ENCODE measurements around the gene DUSP10.

The DUSP10 gene

DNA sequence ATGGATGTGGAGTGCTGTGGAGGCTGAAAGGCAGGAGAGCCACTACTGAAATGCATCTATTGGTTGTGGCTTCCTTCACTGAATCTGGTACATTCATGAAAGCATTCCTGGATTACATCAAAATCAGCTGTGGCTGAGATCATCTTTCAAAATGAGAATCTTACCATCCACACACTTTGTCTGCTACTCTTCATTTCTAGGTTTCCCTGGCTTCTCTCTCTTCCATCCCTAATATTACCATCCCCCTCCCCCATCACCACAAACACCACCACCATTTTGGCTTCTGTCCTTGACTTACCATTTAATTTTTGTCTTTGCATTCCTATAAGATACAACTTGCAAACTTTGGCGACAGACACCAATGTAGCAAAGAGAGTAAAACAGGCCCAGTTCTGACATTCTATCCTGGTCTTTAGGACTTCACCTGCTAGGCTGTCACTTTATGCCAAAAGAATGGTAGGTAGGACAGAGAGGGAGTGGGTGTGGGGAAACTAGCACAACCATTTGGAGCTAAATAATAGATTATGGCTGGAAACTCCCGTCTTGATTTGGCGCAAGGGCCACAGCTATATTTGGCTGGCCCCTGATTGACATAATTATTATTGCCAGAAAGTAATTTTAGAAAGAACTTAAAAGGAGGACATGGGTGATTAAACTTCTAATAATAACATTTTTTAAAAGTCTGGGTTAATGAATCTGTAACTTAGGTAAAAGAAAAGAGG is 15.1 kb upstream of the DUSP10 start:
- TF ChIP-seq, protein P1, sequence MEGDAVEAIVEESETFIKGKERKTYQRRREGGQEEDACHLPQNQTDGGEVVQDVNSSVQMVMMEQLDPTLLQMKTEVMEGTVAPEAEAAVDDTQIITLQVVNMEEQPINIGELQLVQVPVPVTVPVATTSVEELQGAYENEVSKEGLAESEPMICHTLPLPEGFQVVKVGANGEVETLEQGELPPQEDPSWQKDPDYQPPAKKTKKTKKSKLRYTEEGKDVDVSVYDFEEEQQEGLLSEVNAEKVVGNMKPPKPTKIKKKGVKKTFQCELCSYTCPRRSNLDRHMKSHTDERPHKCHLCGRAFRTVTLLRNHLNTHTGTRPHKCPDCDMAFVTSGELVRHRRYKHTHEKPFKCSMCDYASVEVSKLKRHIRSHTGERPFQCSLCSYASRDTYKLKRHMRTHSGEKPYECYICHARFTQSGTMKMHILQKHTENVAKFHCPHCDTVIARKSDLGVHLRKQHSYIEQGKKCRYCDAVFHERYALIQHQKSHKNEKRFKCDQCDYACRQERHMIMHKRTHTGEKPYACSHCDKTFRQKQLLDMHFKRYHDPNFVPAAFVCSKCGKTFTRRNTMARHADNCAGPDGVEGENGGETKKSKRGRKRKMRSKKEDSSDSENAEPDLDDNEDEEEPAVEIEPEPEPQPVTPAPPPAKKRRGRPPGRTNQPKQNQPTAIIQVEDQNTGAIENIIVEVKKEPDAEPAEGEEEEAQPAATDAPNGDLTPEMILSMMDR (conservative IDR thresholded peaks at IDR 0.05; ENCODE audit: low read length) = no peak
- DNase-seq (ENCODE audit: low read depth) = no peak

DNA sequence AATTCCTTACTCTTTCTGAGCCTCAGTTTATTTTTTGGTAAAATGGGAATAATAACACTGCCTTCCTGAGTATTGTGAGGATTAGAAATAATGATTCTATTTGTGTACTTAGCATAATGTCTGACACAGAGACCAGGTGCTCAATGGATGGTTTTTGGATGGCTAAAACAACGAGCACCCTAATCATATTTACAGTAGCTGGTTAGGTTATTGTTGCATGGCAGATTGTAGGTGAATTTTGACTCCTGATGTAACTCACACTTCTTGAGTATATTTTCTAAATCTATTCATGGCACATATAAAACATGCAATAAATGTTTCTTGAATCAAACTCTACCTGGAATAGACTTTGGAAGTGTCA is 11.9 kb upstream of the DUSP10 start:
- TF ChIP-seq, protein P1 (conservative IDR thresholded peaks at IDR 0.05; ENCODE audit: low read length) = no peak
- no peak for DNase-seq (ENCODE audit: low read depth)
- no peak overlapping the region for H3K4me3 ChIP-seq (ENCODE audit: low read length)

More for the DNA sequence above, 15.1 kb upstream of the DUSP10 start:
- H3K4me3 ChIP-seq (ENCODE audit: low read length) = no peak overlapping the region

DNA sequence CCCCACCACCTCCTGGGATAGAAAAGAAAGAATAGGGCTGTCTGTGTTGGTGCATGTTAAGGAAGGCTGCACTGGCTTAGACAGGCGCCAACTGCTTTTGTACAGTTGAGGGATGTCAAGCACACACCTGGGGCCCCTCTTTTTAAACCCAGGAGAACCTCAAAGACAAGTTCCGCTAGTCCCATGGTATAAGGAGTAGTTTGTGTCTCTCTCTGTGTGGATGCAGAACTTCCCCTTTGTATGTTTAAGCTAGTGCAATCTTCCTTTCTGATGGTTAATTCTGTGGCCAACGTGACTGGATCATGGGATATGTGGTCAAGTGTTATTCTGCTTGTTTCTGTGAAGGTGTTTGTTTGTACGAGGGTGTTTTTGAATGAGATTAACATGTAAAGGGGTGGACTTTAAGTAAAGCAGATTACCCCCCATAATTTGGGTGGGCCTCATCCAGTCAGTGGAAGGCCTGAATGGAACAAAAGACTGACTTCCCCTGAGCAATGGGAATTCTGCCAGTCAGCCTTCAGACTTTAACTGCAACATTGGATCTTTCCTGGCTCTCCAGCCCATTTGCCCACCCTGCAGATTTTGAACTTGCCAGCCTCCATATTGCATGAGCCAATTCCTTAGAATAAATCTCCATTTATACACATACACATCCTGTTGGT is 9.5 kb upstream of the DUSP10 start:
- no peak overlapping the region for H3K4me3 ChIP-seq (ENCODE audit: low read length)
- TF ChIP-seq, protein P1 (conservative IDR thresholded peaks at IDR 0.05; ENCODE audit: low read length) = no peak
- DNase-seq (ENCODE audit: low read depth) = no peak

DNA sequence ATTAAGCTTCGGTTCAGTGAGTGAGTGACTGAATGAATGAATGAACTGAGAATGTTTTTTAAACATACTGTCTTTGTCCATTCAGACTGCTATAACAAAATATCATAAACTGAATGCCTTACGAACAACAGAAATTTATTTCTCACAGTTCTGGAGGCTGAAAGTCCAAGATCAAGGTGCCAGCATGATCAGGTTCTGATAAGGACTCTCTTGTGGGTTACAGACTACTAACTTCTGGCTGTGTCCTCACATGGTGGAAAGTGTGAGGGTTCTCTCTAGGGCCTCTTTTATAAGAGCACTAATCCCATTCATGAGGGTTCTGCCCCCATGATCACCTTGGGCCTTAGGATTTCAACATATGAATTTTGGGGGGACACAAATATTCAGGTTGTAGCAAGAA is 7.1 kb upstream of the DUSP10 start:
- DNase-seq (ENCODE audit: low read depth) = no peak
- H3K4me3 ChIP-seq (ENCODE audit: low read length) = no peak overlapping the region
- TF ChIP-seq, protein P1 (conservative IDR thresholded peaks at IDR 0.05; ENCODE audit: low read length) = no peak

DNA sequence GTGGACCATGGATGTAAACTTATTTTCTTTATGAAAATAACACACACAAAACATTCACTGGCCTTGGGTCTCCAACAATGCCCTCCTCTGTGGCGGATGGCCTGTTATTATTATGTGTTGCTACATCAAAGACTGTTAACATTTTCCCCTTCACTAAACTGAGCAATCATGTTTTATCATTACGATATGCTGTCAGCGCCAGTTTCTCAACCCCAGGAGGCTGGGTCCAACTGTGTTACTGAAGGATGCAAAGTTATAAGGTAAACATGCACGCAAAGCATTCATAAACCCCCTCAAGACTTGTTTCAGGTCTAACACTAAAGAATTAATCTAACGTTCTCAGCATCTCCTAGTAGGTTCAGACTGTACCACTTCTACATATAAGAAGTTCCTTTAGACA is 6.0 kb upstream of the DUSP10 start:
- DNase-seq (ENCODE audit: low read depth) = no peak
- TF ChIP-seq, protein P1 (conservative IDR thresholded peaks at IDR 0.05; ENCODE audit: low read length) = no peak
- H3K4me3 ChIP-seq (ENCODE audit: low read length) = no peak overlapping the region

DNA sequence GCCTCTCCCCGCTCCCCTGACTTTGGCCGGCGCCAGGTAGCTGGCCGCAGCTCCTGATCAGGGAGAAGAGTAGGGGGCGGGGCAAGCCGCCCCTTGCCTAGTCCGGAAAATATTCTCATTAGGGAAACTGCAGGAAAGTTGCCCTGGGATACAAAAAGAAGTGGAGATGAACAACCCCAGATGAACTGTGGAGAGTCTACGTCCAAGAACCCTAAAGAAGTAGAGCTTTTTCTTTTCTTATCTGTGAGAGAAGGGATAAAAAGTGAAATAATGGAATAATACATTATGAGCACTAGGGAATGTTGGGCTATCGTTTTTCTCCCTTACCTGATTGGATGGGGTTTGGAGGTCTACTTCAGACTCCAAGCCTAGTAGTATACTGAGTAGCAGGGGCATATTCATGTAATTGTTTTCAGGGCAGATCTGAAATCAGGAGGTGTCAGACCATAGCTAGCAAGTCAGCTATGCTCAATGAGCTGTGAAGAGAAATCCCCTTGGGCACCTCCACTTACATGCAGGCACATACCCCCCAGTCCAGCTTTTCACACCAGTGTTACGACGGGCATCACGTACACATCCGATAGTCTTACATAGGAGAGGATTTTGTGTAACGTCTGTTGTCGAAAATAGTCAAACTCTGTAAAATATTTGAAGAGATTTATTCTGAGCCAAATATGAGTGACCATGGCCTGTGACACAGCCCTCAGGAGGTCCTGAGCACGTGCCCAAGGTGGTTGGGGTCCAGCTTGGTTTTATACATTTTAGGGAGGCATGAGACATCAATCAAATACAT is 1.7 kb upstream of the DUSP10 start:
- H3K4me3 ChIP-seq (ENCODE audit: low read length) = peak overlapping the region; percentile 80
- no peak for DNase-seq (ENCODE audit: low read depth)
- TF ChIP-seq, protein P1 (conservative IDR thresholded peaks at IDR 0.05; ENCODE audit: low read length) = no peak
